H54 (cell line): ENCODE measurements around the gene SLC39A8.

Experiments used
- DNase-seq: peaks from one replicate; pipeline ENCODE4 v3.0.0; 2011; ENCODE audit warnings: low spot score, mixed read lengths; ENCODE audit not compliant: insufficient read length
- FAIRE-seq: peaks from 3 replicates; lab custom pipeline; 2011; peaks lifted over from hg19 to GRCh38; lab: Jason Lieb, UNC
- POLR2A ChIP-seq: IDR thresholded peaks from 2 replicates; pipeline ENCODE4 v1.6.1; 2011; ENCODE audit warnings: low read depth, mild to moderate bottlenecking, low read length

The SLC39A8 gene

DNA sequence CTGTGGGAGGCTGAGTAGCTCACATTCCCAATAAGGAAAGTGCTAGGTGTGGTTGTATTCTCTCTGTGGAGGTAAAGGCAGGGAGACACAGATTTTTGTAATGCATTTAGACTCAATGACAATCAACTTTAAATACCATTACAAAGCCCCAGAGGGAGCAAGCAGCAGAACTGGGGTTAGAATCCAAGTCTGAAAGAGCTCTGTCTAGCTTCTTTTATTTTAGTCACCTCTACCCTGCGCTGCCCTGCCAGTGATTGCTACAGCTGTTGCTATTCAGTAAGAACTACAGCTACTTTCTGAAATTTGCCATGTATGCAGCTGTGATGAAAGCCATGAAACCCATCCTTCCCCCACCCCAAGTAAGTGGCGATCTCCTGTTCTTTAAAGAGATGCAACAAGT is 22.5 kb downstream of the SLC39A8 start:
- no peak for FAIRE-seq
- no peak for DNase-seq
- TF ChIP-seq POLR2A = no peak

DNA sequence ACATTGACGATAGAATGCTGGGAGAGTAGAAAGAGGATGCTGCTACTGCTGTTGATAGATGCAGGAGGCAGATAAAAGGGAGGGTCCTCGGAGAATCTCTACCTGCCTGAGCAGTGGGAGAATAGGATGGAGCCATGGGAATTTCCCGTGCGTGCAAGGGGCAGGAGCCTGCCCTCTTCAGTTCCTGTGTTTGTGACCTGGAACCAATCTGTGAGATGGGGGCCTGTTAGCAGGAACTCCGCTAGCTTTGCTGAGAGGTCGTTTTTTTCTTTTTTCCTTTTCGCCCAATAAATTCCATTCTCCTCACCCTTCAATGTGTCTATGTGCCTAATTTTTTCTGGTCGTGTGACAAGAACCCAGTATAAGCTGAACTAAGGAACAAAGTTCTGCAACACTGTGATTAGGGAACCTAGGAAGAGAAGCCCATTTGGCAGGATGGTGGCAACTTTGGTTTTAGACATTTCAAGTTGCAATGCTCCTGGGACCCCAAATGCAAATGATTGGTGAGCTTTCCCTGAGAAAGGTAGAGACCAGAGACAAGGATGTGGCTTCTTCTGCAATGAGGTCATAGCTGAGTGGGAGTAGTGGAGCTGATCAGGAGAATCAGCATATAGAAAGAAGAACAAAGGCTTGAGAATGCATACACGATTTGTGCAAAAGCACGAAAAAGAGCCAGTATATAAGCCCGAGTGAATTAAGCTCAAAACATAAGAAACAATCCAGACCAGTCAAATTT is 23.9 kb downstream of the SLC39A8 start:
- TF ChIP-seq POLR2A = no peak
- DNase-seq = no peak
- FAIRE-seq = no peak

DNA sequence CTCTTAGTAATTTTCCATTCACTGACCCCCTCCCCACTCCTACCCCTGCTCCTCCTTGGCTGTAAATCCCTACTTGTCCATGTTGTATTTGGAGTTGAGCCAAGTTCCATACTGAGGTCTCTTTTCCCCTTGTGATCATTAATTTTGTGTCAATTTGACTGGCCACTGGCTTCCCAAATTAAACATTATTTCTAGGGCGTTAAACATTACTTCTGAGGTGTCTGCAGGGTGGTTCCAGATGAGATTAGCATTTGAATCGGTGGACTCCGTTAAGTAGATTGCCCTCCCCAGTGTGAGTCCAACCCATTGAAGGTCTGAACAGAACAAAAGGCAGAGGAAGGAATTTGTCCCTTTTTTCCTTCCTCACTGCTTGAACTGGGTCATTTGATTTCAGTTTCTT is 25.7 kb downstream of the SLC39A8 start:
- no peak for TF ChIP-seq POLR2A
- FAIRE-seq = no peak

DNA sequence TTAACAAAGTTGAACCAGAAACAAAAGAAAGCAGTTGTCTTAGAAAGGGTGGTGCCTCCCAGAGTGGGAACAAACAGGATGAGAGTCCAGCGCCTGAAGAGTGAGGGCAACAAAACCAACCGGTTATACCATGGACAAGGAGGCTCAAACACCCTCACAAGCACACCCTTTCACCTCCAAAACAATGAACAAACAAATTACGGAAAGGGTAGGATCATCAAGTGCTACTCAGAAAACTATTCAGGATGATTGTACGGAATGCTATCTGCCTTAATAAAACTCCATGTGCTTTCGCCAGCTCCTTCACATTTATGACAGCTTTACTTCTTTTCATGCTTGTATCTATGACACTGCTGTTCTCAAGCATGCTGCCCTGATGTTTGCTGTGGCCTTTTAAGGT is 26.8 kb downstream of the SLC39A8 start:
- no peak for FAIRE-seq
- DNase-seq = no peak
- TF ChIP-seq POLR2A = no peak

More for the DNA sequence above, 25.7 kb downstream of the SLC39A8 start:
- DNase-seq = no peak

DNA sequence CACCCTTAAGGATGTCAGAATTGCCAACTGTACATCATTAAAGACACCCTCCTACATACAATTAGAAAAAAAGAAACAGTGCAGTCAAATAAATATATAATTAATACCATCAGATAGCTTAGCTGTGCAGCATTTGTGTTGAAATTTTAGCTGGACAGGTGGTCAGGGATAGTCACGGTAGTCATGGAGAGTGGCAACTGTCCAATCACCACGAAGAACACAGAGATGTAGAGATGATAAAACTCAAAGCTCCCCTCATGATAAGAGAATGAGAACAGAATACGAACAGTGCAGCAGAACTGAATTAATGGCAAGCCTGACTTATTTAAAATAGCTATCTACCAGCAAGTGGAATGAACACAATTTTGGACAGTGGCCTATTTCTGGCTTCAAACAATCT is 27.2 kb downstream of the SLC39A8 start:
- TF ChIP-seq POLR2A = no peak
- FAIRE-seq (no peak), DNase-seq (no peak)

DNA sequence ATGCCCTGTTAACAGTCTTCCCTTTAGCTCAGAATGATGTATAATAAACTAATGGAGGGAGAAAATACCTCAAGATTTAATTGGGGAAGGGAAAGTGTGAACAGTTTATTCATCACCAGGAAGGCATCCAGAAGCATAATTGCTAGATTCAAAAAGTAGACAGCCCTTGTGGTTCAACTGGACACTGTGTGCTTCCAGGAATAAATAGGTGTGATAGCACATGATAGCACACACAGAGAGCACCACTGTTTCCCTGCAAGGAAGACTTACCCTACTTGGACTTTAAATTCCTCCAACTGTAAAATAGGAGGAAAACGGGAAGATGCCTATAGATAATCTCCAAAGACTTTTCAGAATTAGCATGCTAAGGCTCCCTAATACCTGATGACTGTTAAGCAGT is 27.8 kb downstream of the SLC39A8 start:
- FAIRE-seq = no peak
- no peak for TF ChIP-seq POLR2A
- no peak for DNase-seq

DNA sequence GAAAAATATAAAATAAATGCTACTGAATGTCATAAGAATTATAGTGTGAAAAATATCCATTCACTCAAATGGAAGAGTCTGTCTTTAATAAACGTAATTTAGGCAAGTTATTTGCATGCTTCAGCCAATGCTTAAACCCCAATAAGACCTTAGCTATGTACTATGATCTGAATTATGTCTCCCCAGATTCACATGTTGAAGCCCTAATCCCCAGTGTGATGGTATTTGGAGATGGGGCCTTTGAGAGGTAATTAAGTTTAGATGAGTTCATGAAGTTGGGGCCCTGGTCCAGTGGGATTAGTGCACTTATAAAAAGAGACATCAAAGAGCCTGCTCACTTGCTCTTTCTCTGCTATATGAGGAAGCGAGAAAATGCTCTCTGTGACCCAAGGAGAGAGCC is 28.7 kb downstream of the SLC39A8 start:
- no peak for TF ChIP-seq POLR2A
- FAIRE-seq (no peak), DNase-seq (no peak)

DNA sequence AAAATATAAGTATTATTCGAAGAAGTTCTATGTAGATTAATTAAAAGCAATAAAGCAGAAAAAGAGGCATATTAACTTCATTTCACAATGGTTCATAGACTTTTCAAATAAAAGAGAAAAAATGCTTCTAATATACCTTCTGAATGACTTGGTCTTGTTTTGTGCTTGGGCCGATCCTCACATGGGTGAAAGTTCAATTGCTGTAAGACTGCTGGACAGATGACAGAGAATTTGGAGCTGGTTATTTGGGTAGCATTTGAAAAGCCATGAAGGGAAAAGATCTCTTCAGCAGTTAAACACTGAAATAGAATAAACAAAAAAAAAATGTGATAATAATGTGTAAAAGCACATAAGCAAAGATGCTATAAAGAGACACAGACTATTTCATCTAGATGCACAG is 29.8 kb downstream of the SLC39A8 start:
- FAIRE-seq = no peak
- no peak for TF ChIP-seq POLR2A

DNA sequence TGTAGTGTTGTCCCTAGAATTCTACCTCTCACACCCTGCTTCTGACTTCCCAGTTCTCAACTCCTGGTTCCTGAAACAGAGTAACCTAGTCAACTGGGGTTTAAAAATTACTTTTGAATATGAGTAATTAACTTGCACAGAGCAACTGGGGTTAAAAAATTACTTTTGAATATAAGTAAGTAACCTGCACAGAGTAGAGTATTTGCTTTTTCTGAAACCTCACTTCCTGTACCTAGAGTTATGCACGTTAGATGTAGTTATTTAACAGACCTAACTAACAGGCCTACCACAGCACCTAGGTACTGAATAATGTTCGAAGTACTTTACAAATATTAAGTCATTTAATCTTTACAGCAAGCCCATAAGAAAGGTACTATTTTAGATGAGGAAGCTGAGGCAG is 32.9 kb downstream of the SLC39A8 start:
- no peak for DNase-seq
- TF ChIP-seq POLR2A = no peak
- no peak for FAIRE-seq

More for the DNA sequence above, 29.8 kb downstream of the SLC39A8 start:
- DNase-seq = no peak

DNA sequence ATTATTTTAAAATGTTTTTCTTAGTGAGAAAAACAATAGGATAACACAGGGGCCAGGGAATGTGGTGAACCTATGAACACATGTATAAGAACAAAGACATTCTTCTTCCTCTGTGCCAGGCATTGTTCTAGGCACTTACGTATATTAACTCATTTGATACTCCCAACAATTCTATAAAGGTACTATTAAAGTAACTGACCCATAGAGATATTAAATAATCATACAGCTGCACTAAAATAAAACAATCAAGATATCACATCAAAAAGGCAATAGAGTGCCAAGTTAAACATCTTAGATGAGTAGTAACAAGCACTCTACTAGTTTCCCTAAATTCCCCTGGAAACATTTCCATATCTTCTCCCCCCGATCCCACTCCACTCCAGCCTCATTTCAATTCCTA is 33.4 kb downstream of the SLC39A8 start:
- no peak for TF ChIP-seq POLR2A
- FAIRE-seq (no peak), DNase-seq (no peak)

DNA sequence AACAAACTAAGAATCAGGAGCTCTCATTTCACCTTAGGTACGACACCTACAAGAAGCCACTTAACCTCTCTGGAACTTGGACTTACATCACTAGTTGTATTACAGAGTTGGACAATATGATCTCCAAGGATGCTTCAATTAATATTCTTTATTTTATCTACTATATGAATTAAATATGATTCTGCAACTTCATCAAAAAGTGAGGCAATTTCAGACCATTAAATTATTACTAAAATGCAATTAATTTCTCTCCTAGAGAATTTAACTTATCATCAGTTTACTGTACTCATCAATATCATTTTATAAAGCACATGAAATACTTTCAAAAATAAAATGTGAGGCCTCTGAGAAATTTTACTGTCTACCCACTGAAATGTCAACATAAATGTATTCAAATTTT is 33.9 kb downstream of the SLC39A8 start:
- TF ChIP-seq POLR2A = no peak
- no peak for FAIRE-seq
- DNase-seq = no peak

DNA sequence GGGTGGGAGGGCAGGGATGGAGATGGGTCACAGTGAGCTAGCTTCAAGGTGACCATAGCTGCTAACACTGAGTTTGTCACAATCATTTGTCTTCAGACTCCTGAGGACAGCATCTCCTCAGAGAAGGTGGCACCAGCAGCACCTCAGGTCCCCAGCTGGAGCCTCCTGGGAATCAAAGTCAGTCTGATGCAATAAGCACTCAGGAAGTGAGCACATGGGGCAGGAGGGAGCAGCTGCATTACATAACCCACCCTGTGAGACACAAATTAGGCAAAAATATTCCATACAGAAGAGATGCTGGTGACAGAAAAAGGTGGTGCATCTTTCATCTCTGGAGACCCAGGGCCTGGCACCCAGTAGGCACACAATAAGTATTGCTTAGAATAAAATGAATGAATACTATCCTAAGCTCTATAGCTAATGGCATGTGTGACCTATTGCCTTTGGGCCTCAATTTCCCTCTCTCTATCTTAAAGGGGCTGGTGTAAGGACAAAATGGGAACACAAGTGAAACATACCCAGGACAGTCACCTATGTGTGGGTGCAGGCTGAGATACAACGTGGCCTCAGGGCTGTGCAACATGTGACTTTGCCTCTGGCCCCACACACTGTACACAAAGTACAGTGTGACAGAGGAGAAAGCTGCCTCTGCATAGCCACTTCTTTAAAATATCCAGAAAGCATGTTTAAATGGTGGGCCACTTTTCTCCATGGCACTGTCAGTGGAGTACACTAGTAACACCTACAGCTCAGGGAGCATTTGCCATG is 37.1 kb downstream of the SLC39A8 start:
- TF ChIP-seq POLR2A = no peak
- DNase-seq = no peak
- FAIRE-seq = no peak

DNA sequence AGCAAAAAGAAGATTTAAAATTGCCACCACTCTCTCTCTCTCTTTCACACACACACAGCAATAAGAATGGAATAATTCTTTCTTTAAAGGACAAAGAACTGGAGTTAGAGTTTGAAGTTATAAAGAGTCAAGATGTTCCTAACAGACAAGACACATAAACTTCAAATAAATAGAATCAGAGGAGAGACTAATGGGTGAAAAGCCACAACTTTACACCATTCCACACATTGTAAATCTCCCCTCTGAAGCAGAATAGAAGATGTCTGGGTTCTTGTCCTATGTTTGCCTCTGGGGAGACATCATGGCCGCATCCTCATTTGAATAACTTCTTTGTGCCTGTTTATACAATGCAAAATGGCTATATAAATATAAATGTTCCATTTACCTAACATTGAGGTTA is 39.6 kb downstream of the SLC39A8 start:
- DNase-seq (no peak), FAIRE-seq (no peak)
- no peak for TF ChIP-seq POLR2A

DNA sequence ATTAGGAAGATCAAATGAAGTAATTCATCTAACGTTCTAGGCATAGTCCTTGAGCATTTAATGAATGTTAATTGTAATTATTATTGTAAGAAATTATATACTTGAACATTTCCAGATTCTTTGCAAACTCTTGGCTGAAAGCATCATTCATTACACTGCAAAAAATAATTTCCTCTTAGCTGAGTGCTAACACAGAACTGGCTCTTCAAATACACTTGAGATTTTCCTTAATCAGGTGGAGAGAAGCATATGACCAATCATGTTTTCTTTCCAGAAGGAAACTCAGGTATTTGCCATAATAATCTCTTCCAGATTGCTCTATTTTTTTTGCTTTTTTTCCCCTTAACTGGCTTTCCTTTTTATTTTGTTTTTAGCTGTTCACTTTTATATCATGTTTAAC is 42.5 kb downstream of the SLC39A8 start:
- DNase-seq (no peak), FAIRE-seq (no peak)
- no peak for TF ChIP-seq POLR2A

DNA sequence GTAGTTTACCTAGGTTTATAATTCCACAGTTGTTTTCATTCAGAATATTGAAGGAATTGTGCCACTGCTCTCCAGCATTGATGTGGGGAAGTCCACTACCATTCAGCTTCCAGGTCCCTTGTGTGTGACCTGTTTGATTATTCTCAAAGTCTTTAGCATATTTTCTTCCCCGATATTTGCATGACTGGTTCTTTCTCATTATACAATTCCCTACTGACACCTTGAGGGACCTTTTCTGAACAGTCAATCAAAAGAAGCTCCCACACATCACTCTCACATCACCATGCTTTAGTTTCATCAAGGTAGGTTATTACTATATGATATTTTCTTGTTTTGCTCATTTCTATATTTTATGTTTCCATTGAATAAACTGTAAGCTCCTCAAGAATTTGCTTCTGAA is 44.1 kb downstream of the SLC39A8 start:
- FAIRE-seq = no peak
- no peak for DNase-seq
- TF ChIP-seq POLR2A = no peak
